ENCODE measurements around the gene STK39. TPM values are rescaled to one million over a fixed set of nuclear protein-coding genes. Genes with fewer than 3 reads are reported as not detected.
A peak's percentile ranks its signal among the peaks of the same experiment; 100 is the strongest.

Gene STK39
- total RNA-seq, 2 donors from 2014 or later, result 37.1 to 41.0 TPM

DNA sequence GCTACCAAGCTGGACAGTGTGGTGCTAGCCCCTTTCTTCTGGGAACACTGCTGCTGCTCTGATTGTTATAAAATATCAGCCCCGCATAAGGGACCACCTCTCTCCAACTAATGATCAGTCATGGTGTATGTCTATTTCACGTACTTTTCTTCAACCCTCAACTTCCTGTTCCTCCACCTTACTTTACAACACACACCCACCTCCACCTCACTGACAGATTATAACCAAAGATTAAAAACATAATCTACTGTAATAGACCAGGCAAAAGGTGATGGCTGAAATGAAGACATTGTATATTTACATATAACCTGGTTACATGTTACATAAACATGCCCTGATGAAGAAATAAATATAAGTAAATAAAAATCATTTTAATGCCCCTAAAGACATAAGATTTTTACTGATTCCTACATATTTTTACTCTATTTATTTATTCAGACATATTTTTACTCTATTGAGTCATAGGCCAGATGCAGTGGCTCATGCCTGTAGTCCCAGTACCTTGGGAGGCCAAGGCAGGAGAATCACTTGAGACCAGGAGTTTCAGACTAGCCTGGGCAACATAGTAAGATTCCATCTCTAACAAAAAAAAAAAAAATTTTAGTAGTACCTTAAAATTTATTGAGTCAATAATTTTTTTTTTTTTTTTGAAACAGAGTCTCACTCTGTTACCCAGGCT, 12.8 kb downstream of the STK39 start:
- Mint-ChIP-seq H3K36me3 (ENCODE audit: insufficient read depth in 2 of 2) (peaks cover 7 to 22% of the 10 kb centered on the region in 2 donors), H3K4me3 (peak overlapping the region; percentile 73 to 74), H3K4me1 (ENCODE audit: low read depth) (peaks cover 54% of the 10 kb centered on the region), H3K9me3 (peaks cover 1 to 4% of the 10 kb centered on the region in 2 donors), H3K27me3 (ENCODE audit: low read depth) (no peaks in the 10 kb centered on the region), H3K27ac (peak overlapping the region; percentile 81)
- ATAC-seq (replicated peaks in 1 of 2), result peak; percentile 62 to 66
- DNase-seq, result no peak

DNA sequence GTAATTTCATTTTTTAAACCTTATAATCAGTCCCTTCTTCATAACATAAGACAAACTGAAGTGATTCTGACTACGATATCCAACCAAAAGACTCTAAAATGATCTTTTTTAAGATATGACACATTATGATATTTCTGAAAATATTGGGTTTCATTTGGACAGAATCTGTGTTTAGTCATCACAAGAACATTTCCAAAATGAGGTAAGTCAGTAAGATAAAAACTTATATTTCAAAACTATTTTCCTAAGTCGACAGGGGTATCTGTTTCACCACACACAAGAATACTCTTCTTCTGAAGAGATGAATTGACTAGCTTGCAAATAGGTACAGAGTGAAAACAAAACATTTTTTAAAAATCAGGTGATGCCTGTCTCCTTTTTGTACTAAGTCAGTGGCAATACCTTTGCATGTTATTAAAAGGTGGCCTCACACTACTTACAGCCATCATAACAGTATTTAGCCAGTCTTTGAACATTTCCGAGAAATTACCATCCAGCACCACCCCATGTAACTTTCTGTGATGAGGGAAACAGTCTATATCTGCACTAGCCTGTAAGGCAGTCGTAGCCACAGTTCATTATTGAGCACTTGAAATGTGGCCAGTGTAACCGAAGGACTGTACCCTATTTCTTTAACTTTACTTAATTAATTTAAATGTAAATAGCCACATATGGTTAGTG, 13.5 kb downstream of the STK39 start:
- Mint-ChIP-seq H3K4me1 (ENCODE audit: low read depth) (peaks cover 57% of the 10 kb centered on the region), H3K4me3 (peak overlapping the region; percentile 73 to 74), H3K9me3 (peaks cover 1 to 4% of the 10 kb centered on the region in 2 donors), H3K36me3 (ENCODE audit: insufficient read depth in 2 of 2) (peaks cover 7 to 20% of the 10 kb centered on the region in 2 donors), H3K27me3 (ENCODE audit: low read depth) (no peaks in the 10 kb centered on the region), H3K27ac (peak overlapping the region; percentile 81)
- no peak for DNase-seq
- ATAC-seq (replicated peaks in 1 of 2), result peak; percentile 79 to 80

DNA sequence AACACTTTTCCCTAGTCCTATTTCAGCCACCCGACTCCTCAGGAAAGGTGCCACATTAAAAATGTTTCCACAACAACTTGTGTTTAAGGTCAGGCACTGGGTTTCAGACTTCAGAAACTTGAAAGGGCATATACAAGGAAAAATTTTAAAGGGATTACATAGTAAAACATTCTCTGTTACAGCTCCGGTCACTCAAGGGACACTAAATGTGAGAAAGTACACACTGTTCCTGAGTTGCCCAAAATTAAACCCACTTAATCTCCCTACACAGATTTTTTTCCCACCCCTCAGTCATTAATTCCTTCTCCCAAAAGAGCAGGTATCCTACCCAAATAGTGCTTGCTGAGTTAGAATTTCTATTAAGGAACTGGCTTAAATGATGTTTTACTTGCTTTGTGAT, 14.2 kb downstream of the STK39 start:
- peak overlapping the region; percentile 81 for H3K27ac Mint-ChIP-seq
- H3K9me3 Mint-ChIP-seq, result peaks cover 1 to 4% of the 10 kb centered on the region in 2 donors
- ATAC-seq (replicated peaks in 1 of 2) (no peak), DNase-seq (no peak)
- peak overlapping the region in 1 of 2 donors; percentile 74 for H3K4me3 Mint-ChIP-seq
- H3K4me1 Mint-ChIP-seq (ENCODE audit: low read depth), result peaks cover 53% of the 10 kb centered on the region
- H3K36me3 Mint-ChIP-seq (ENCODE audit: insufficient read depth in 2 of 2), result peaks cover 7 to 20% of the 10 kb centered on the region in 2 donors
- no peaks in the 10 kb centered on the region for H3K27me3 Mint-ChIP-seq (ENCODE audit: low read depth)

DNA sequence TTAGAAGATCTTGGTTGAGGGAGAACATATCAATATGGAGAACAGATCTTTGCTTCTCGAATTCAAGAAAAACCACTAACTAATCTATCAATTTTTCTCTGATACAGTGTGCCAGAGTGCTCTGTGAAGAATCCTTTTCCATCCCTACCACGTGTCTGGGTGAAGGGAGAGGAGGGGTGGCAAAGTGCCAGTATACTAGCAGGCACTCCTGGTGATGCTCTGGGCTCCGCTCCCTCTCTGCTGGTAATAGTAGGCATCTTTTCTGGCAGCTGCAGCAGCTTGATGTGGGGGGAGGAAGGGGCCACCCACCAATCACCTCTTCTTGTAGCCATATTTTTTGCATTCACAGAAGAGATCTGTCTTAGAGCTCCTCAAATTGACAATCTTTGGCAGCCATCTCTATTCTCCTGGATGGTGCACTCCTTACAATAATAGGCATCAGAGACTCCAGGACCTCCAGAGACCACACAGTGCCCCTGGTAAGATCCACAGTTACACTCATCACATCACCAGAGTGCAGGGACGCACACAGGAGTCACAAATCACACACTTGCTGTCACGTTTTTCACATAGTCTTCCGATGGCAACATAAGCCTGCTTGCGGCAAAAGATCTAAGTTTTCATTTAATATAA, 15.7 kb downstream of the STK39 start:
- no peak overlapping the region for H3K27ac Mint-ChIP-seq
- ATAC-seq (replicated peaks in 1 of 2) (no peak), DNase-seq (no peak)
- peaks cover 7 to 11% of the 10 kb centered on the region in 2 donors for H3K36me3 Mint-ChIP-seq (ENCODE audit: insufficient read depth in 2 of 2)
- no peaks in the 10 kb centered on the region for H3K27me3 Mint-ChIP-seq (ENCODE audit: low read depth)
- H3K9me3 Mint-ChIP-seq, result peaks cover 1 to 4% of the 10 kb centered on the region in 2 donors
- H3K4me3 Mint-ChIP-seq, result no peak overlapping the region
- peaks cover 46% of the 10 kb centered on the region for H3K4me1 Mint-ChIP-seq (ENCODE audit: low read depth)

DNA sequence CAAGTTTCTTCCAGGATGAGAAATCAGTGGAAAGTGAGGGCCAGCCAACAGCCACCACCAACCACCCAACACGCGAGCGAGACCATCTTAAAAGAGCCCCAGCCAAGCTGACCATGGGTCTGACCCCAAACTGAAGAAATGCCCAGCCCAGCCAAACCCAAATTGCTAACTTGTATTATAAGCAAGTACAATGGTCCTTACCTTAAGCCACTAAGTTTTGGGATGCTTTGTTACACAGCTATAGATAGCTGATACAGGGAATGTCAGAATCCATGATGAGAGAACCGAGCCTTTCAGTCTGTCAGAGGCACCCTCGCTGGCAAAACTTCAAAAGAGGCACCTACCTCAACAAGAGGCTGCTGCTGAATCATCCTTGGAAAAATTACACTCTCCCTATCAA, 17.0 kb downstream of the STK39 start:
- ATAC-seq (replicated peaks in 1 of 2) (no peak), DNase-seq (no peak)
- H3K9me3 Mint-ChIP-seq, result peaks cover 1 to 4% of the 10 kb centered on the region in 2 donors
- peaks cover 57% of the 10 kb centered on the region for H3K4me1 Mint-ChIP-seq (ENCODE audit: low read depth)
- H3K27ac Mint-ChIP-seq, result peak overlapping the region; percentile 59
- H3K36me3 Mint-ChIP-seq (ENCODE audit: insufficient read depth in 2 of 2), result peaks cover 7 to 11% of the 10 kb centered on the region in 2 donors
- no peak overlapping the region for H3K4me3 Mint-ChIP-seq
- no peaks in the 10 kb centered on the region for H3K27me3 Mint-ChIP-seq (ENCODE audit: low read depth)

DNA sequence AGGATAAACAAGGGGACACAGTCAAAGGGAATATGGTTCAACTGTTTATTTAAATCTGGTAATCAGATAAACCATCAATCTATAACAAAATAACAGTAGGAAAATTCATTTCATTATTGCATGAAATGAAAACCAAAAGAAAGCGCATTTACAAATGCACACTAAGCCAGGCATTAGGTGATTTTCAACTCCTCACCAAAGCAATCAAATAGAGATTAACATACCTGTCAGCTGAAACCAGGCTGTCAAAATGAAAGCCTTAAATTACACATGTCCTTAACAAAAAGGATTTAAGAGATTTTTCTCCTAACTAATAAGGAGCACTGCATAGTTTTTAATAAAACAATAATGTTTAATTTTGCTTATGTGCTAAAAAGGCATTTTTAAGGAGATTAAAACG, 23.0 kb downstream of the STK39 start:
- H3K4me3 Mint-ChIP-seq, result peak overlapping the region; percentile 9 to 81
- H3K9me3 Mint-ChIP-seq, result no peaks in the 10 kb centered on the region
- no peak for DNase-seq
- H3K4me1 Mint-ChIP-seq (ENCODE audit: low read depth), result peaks cover 56% of the 10 kb centered on the region
- H3K27me3 Mint-ChIP-seq (ENCODE audit: low read depth), result no peaks in the 10 kb centered on the region
- H3K27ac Mint-ChIP-seq, result peak overlapping the region; percentile 73
- H3K36me3 Mint-ChIP-seq (ENCODE audit: insufficient read depth in 2 of 2), result peaks cover 0 to 3% of the 10 kb centered on the region in 2 donors
- ATAC-seq (replicated peaks in 1 of 2), result peak; percentile 74 to 88

DNA sequence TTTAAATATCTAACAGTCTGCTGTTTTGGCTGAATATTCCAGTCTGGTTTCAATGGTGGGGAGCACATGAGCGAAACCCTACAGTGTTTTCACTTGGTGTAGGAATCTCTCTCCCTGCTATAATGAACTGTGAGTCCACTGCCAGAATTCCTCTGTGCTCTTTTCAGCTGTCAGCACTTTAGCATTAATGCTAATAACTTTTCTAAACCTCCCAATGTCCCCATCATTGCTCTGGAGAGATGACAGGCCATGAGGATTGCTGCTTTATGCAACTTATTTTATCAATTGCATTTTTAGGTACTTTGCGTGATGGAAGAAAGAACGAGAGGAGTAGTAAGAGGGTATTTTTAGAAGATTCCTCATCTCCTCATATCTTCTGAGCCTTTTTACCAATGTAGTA, 25.3 kb downstream of the STK39 start:
- DNase-seq (no peak), ATAC-seq (replicated peaks in 1 of 2) (no peak)
- Mint-ChIP-seq H3K4me3 (no peak overlapping the region), H3K27ac (no peak overlapping the region), H3K27me3 (ENCODE audit: low read depth) (no peaks in the 10 kb centered on the region), H3K9me3 (no peaks in the 10 kb centered on the region), H3K36me3 (ENCODE audit: insufficient read depth in 2 of 2) (peaks cover 0 to 3% of the 10 kb centered on the region in 2 donors), H3K4me1 (ENCODE audit: low read depth) (peaks cover 62% of the 10 kb centered on the region)

DNA sequence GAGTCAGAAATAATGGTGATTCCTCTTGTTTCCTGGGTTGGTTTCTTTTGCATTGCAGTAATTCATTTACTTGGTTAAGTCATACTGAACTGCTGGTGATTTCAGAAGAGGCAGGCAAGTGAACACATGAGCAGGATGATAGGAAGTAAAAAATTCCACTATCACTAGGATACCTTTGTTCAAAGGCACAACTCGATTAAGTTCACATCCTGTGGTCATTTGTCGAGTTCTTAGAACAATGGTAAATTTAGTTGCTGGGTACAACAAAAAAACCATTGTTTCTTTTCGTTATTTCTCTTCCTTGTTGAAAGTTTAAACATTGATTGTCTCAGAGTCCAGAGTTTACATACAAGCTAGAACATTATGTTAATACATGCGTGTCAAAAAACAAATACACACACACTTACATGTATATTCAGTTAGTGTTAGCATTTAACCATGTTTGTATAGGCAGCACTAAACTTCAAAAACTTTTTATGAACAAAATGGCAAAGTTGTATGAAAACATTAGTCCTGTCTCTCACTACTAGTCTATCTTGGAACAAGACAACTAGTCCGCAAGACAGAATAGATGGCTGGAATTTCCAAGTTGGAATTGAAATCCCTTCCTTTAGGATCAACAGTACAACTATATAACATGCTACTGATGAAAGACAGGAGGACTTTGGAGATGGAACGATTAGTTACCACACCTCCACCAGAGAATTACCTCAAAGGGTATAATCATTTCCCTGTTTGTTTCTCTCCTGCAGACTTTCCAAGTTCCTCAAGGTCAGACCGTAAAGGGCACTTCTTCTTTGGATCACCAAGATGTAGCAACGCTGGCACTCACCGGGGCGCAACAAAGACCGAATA, 26.2 kb downstream of the STK39 start:
- Mint-ChIP-seq H3K27ac (no peak overlapping the region), H3K36me3 (ENCODE audit: insufficient read depth in 2 of 2) (peaks cover 0 to 3% of the 10 kb centered on the region in 2 donors), H3K9me3 (no peaks in the 10 kb centered on the region), H3K27me3 (ENCODE audit: low read depth) (no peaks in the 10 kb centered on the region), H3K4me3 (peak overlapping the region in 1 of 2 donors; percentile 12), H3K4me1 (ENCODE audit: low read depth) (peaks cover 59% of the 10 kb centered on the region)
- no peak for DNase-seq
- peak in 1 of 2 donors; percentile 59 for ATAC-seq (replicated peaks in 1 of 2)

DNA sequence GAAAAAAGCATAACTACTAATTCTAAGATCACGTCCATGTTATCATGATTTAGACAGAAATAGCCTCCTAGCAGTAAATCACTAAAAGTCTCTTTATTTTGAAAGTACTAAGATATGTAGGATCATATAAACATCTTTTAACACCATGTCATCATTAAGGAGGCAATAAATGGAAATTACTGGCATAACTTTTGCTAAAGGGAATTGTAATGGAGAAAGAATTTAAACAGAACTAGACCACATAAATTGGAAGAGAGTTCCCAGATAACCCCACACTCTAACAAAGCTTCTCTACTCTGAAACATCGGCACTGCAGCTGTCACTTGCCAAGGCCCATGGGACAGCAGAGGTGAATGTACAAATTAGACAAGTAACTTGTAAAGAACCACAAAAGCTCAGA, 29.5 kb downstream of the STK39 start:
- DNase-seq (no peak), ATAC-seq (replicated peaks in 1 of 2) (no peak)
- H3K27me3 Mint-ChIP-seq (ENCODE audit: low read depth), result no peaks in the 10 kb centered on the region

DNA sequence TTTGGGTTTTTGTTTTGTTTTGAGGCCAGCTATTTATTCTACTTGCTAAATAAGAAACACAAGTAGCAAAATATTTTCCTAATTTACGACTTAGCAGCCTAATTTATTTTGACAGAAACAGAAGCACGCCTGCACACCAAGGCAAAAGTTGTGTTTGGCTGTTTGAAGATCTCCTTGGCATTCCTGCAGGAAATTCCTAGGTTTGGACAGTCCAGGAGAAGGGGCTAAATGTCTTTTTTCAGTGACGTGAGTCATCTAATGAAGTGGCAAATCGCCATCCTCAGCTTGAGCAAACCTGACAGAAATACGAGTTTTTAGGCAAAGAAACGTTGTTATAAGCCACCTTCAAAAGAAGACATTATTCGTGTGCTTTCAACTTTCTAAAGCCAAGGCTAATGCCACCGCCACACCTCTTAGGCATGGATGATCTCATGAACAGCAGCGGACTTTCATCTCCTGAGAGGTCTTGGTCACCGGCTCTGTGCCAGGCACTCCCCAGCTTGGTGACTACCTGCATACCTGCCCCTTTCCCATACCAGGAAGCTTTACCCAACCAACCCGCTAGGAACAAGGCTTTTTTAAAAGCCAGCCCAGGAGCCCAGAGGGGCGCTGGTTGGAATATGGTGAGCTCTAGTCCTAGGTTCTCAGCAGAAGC, 30.9 kb downstream of the STK39 start:
- H3K27ac Mint-ChIP-seq, result no peak overlapping the region
- ATAC-seq (replicated peaks in 1 of 2) (no peak), DNase-seq (no peak)
- no peaks in the 10 kb centered on the region for H3K9me3 Mint-ChIP-seq
- no peak overlapping the region for H3K4me3 Mint-ChIP-seq
- H3K4me1 Mint-ChIP-seq (ENCODE audit: low read depth), result peaks cover 56% of the 10 kb centered on the region
- H3K27me3 Mint-ChIP-seq (ENCODE audit: low read depth), result no peaks in the 10 kb centered on the region
- H3K36me3 Mint-ChIP-seq (ENCODE audit: insufficient read depth in 2 of 2), result peaks cover 0 to 3% of the 10 kb centered on the region in 2 donors

More for the DNA sequence above, 29.5 kb downstream of the STK39 start:
- no peaks in the 10 kb centered on the region for H3K9me3 Mint-ChIP-seq
- peaks cover 50% of the 10 kb centered on the region for H3K4me1 Mint-ChIP-seq (ENCODE audit: low read depth)
- H3K36me3 Mint-ChIP-seq (ENCODE audit: insufficient read depth in 2 of 2), result peaks cover 0 to 3% of the 10 kb centered on the region in 2 donors
- H3K27ac Mint-ChIP-seq, result no peak overlapping the region
- H3K4me3 Mint-ChIP-seq, result no peak overlapping the region

DNA sequence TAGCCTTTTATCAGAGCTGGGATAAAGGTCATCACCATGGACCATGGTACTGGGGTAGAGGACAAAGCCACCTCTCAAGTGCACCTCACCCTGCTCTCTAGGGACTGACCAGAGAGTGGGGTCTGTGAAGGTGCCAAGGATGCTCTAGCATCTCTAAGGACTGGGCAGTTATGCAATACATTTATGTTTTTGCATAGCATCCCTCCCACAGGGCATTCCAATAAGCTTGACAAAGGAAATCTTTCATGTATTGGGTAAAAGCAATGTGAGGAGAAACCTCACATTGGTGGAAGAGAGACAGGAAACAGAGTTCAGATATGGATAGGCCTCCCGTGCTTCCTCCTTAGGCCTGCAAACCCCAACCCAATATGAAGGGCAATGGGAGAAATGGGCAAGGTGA, 31.6 kb downstream of the STK39 start:
- Mint-ChIP-seq H3K27me3 (ENCODE audit: low read depth) (no peaks in the 10 kb centered on the region), H3K36me3 (ENCODE audit: insufficient read depth in 2 of 2) (no peaks in the 10 kb centered on the region)

DNA sequence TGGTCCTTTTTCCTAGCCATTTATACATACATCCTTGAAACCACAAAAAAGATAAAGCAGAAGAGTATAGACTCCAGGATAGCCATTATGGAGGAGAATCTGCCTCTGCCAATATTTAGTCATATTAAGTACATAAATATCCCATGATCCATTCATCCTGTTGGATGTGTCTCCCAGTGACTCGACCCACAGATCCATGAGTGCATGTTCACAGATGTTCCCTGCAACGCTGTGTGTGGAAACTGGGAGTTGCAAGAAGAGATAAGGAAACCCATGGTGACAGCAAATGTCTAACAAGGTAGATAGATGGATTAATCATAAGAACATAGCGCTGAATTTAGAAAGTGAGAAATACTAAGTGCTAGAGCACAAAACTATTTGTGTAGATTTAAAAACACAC, 34.5 kb downstream of the STK39 start:
- ATAC-seq (replicated peaks in 1 of 2) (no peak), DNase-seq (no peak)
- Mint-ChIP-seq H3K36me3 (ENCODE audit: insufficient read depth in 2 of 2) (peaks cover 0 to 8% of the 10 kb centered on the region in 2 donors), H3K4me3 (peak overlapping the region; percentile 54 to 80), H3K4me1 (ENCODE audit: low read depth) (peaks cover 67% of the 10 kb centered on the region), H3K27ac (peak overlapping the region; percentile 95), H3K9me3 (no peaks in the 10 kb centered on the region), H3K27me3 (ENCODE audit: low read depth) (no peaks in the 10 kb centered on the region)

More for the DNA sequence above, 31.6 kb downstream of the STK39 start:
- Mint-ChIP-seq H3K9me3 (no peaks in the 10 kb centered on the region), H3K4me1 (ENCODE audit: low read depth) (peaks cover 56% of the 10 kb centered on the region), H3K4me3 (no peak overlapping the region), H3K27ac (no peak overlapping the region)
- DNase-seq (no peak), ATAC-seq (replicated peaks in 1 of 2) (no peak)
